Thoracic aorta (tissue), 2 donors: Measurements from ENCODE around the gene SLC18A2. TPM values are rescaled to one million over a fixed set of nuclear protein-coding genes. Genes with fewer than 3 reads are reported as not detected.

Experiments
- ATAC-seq: fragments of 150-250 bp; one replicate; pipeline ENCODE4 v1.8.0; 2017; ENCODE audit warnings: low read depth; ENCODE audit not compliant: insufficient number of reproducible peaks, low FRiP score
- DNase-seq: peaks from one replicate; pipeline ENCODE4 v3.0.0-alpha.2; 2020; ENCODE audit warnings: low spot score
- H3K27ac ChIP-seq, 2 donors: fragments of 200-600 bp; sonication (generic); 1 replicate in 1 of 2; 2 replicates in 1 of 2; pipeline ENCODE4 v1.5.1; 2016; ENCODE audit warnings: mild to moderate bottlenecking in 2 of 2, moderate library complexity in 2 of 2
- H3K27me3 ChIP-seq: fragments of 200-600 bp; sonication (generic); replicated peaks from 2 replicates; pipeline ENCODE4 v1.6.0; 2016; ENCODE audit warnings: mild to moderate bottlenecking; ENCODE audit not compliant: insufficient read depth
- H3K36me3 ChIP-seq: fragments of 200-600 bp; sonication (generic); one replicate; pipeline ENCODE4 v1.5.1; 2016
- H3K4me1 ChIP-seq, 2 donors: fragments of 200-600 bp; sonication (generic); 1 replicate in 1 of 2; 2 replicates in 1 of 2; pipeline versions ENCODE4 v1.5.1 to v1.6.0; 2016; ENCODE audit warnings: low read depth in 2 of 2, mild to moderate bottlenecking in 1 of 2; ENCODE audit not compliant: control insufficient read depth in 1 of 2
- H3K4me3 ChIP-seq: fragments of 200-600 bp; sonication (generic); 2 replicates; pipeline ENCODE4 v1.5.1; 2016; ENCODE audit warnings: mild to moderate bottlenecking
- H3K9me3 ChIP-seq: fragments of 200-600 bp; sonication (generic); 2 replicates; pipeline ENCODE4 v1.5.1; 2016
- total RNA-seq, 2 donors: library from RNA; depleted of rRNA; stranded (reverse); fragments of >200 nt; gene quantifications; one replicate each; pipeline versions ENCODE4 v1.1.0 to v1.2.3, GENCODE V29; 2016
- TF ChIP-seq, protein P1 (sequence below): fragments of 200-600 bp; sonication (generic); IDR thresholded peaks from one replicate; pipeline ENCODE4 v1.5.1; 2019; ENCODE audit warnings: antibody characterized with exemption

The SLC18A2 gene
- total RNA-seq, 2 donors from 2014 or later = 0.35 to 1.8 TPM

DNA sequence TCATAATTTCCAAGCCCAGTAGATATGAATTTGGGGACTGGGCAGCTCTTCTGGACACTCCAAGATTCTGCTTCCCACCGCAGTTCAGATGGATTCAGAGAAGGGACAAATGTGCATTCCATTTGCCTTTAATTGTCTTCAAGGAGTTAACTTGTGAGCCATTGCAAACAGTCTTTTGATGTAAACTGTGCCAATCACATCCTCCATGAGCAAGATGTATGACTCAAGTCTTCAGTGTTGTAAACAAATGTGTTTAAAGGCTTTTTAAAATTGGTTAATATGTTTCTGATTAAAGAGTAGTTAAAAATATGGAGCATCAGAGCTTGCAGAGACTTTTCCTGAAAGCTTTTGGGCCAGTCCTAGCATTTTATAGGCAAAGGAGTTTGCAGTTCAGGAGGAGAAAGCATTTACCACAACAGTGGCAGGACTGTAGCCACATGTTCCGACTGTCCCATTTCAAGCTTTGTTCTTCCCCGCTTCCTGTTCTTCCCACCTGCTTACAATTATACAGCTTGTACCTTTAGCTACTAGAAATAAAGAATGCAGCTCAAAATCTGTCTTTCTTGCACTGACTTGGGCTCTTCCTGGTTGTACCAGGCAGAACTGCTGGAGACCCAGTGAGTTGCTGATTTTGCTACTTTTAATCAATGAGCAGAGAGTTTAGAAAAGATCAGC lies 6.2 kb downstream of the SLC18A2 start:
- ATAC-seq = no peak
- no peaks in the 10 kb centered on the region for H3K9me3 ChIP-seq

DNA sequence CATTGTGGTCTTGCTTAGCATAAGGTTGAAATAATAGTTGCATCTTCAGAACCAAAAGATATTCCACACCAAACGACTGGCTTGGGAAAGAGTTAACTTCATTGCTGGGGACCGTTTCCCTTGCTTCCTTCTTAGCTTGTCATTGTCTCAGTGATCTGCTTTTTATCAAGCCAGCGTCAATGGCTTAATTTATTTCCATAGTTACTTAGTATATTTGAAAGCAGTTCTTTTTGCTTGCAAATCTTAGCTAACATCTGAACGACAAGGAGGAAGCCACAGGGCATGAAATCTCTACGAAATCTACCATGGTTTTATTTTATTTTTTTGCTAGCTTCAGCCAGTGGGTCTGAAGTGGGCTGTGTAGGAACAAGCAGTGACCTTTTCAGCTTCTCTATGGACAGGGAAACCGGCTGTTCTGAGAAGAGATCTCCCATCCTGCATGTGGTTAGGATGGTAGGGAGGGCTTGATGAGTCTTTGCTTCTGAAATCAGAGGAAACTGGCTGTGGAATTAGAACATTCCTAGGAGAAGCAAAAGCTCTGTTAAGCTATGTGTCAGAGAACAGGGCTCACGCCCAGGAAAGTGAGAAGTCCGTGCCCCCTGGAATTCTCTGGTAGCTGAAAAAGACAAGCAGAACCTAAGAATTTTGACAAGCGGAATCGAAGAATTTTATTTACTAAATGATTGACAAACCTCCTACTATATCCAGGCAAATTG lies 8.0 kb downstream of the SLC18A2 start:
- no peaks in the 10 kb centered on the region for H3K27me3 ChIP-seq
- DNase-seq (no peak), ATAC-seq (no peak)
- TF ChIP-seq, protein P1, sequence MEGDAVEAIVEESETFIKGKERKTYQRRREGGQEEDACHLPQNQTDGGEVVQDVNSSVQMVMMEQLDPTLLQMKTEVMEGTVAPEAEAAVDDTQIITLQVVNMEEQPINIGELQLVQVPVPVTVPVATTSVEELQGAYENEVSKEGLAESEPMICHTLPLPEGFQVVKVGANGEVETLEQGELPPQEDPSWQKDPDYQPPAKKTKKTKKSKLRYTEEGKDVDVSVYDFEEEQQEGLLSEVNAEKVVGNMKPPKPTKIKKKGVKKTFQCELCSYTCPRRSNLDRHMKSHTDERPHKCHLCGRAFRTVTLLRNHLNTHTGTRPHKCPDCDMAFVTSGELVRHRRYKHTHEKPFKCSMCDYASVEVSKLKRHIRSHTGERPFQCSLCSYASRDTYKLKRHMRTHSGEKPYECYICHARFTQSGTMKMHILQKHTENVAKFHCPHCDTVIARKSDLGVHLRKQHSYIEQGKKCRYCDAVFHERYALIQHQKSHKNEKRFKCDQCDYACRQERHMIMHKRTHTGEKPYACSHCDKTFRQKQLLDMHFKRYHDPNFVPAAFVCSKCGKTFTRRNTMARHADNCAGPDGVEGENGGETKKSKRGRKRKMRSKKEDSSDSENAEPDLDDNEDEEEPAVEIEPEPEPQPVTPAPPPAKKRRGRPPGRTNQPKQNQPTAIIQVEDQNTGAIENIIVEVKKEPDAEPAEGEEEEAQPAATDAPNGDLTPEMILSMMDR = no peak
- no peak overlapping the region for H3K4me3 ChIP-seq
- H3K27ac ChIP-seq = no peak overlapping the region
- H3K9me3 ChIP-seq = no peaks in the 10 kb centered on the region
- H3K36me3 ChIP-seq = no peaks in the 10 kb centered on the region
- H3K4me1 ChIP-seq = no peaks in the 10 kb centered on the region

More for the DNA sequence above, 6.2 kb downstream of the SLC18A2 start:
- Histone ChIP-seq H3K27ac (no peak overlapping the region), H3K4me3 (no peak overlapping the region), H3K36me3 (no peaks in the 10 kb centered on the region), H3K4me1 (no peaks in the 10 kb centered on the region), H3K27me3 (no peaks in the 10 kb centered on the region)
- DNase-seq = no peak
- TF ChIP-seq, protein P1 = no peak

DNA sequence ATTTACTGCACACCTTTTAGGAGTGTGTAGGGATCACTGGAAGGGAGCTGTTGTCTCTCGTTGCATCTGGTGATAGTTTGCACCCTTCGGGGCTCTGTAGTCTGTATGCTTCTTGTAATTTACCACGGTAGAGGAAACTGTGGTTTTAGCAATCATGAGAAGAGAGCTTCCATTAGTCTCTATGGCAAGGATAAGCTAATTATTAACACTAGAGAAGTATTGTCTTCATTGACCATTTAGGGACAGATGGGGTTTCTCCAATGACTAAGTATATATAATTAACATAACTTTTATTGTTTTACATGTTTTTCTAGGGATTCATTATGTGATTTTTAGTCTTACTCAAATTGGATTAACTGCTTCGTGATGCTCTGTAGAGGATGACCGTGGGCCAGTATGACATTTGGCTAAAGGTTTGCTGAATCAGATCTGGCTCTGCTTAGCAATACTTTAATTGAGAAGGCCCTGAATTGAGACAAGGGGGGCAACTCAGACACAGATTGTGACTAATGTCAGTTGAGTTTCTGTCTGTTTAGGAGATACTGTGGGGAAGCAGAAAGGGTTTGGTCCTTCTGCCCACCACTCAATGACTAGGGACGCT lies 8.7 kb downstream of the SLC18A2 start:
- DNase-seq (no peak), ATAC-seq (no peak)
- Histone ChIP-seq H3K4me3 (no peak overlapping the region), H3K27me3 (no peaks in the 10 kb centered on the region), H3K27ac (no peak overlapping the region), H3K36me3 (no peaks in the 10 kb centered on the region), H3K4me1 (no peaks in the 10 kb centered on the region), H3K9me3 (no peaks in the 10 kb centered on the region)
- TF ChIP-seq, protein P1 = no peak

DNA sequence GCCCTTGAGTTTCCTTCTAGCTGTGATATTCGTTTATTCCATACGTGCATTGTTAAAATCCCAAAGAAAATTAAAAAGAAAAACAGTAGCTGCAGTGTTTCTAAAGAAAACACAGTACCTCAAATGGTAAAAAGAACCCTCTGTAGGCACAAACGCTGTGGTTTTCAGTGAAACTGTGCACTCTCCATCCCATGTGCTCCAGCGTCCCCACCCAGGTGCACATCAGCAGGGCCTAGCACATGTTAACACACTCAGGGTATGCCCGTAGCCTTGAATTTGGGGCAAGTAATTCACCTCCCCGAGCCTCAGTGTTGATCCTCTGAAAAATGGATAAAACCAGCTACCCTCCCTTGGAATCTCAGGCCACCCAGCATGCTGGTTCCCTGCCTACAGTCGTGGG lies 9.5 kb downstream of the SLC18A2 start:
- ATAC-seq (no peak), DNase-seq (no peak)
- Histone ChIP-seq H3K9me3 (no peaks in the 10 kb centered on the region), H3K4me3 (no peak overlapping the region), H3K36me3 (no peaks in the 10 kb centered on the region), H3K27ac (no peak overlapping the region), H3K27me3 (no peaks in the 10 kb centered on the region), H3K4me1 (no peaks in the 10 kb centered on the region)
- TF ChIP-seq, protein P1 = no peak

DNA sequence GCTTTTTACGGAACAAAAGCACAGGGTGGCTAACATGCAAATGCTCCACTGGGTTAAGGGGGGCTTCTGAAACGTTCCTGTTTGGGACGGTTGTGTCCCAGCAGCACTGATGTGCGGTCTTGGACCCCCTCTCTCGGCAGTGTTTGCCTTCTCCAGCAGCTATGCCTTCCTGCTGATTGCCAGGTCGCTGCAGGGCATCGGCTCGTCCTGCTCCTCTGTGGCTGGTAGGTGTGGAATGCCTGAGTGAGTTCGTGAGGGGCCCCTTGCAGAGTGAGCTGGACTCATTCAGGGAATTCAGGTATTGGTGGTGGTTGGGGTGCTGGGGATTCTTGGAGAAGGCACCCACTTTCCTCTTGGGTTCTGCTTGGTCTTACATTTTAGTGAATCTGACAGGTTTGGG lies 13.0 kb downstream of the SLC18A2 start:
- Histone ChIP-seq H3K36me3 (no peaks in the 10 kb centered on the region), H3K27me3 (no peaks in the 10 kb centered on the region), H3K4me3 (no peak overlapping the region), H3K27ac (no peak overlapping the region), H3K4me1 (no peaks in the 10 kb centered on the region), H3K9me3 (no peaks in the 10 kb centered on the region)
- TF ChIP-seq, protein P1 = no peak
- no peak for ATAC-seq
- no peak for DNase-seq
